Measurements from ENCODE around the gene SUPV3L1. TPM values are rescaled to one million over a fixed set of nuclear protein-coding genes. Genes with fewer than 3 reads are reported as not detected.

Gene SUPV3L1
- total and polyA plus RNA-seq, 9 of the 15 experiments (the other 6 are each of a cell fraction or from before 2014, with no cell fraction given) = 45.2 to 156 (median 92.6) TPM

GRCh38 chr10:69217119-69217754 is 37.2 kb downstream of the SUPV3L1 start (continued):
- TF ChIP-seq, protein P1, sequence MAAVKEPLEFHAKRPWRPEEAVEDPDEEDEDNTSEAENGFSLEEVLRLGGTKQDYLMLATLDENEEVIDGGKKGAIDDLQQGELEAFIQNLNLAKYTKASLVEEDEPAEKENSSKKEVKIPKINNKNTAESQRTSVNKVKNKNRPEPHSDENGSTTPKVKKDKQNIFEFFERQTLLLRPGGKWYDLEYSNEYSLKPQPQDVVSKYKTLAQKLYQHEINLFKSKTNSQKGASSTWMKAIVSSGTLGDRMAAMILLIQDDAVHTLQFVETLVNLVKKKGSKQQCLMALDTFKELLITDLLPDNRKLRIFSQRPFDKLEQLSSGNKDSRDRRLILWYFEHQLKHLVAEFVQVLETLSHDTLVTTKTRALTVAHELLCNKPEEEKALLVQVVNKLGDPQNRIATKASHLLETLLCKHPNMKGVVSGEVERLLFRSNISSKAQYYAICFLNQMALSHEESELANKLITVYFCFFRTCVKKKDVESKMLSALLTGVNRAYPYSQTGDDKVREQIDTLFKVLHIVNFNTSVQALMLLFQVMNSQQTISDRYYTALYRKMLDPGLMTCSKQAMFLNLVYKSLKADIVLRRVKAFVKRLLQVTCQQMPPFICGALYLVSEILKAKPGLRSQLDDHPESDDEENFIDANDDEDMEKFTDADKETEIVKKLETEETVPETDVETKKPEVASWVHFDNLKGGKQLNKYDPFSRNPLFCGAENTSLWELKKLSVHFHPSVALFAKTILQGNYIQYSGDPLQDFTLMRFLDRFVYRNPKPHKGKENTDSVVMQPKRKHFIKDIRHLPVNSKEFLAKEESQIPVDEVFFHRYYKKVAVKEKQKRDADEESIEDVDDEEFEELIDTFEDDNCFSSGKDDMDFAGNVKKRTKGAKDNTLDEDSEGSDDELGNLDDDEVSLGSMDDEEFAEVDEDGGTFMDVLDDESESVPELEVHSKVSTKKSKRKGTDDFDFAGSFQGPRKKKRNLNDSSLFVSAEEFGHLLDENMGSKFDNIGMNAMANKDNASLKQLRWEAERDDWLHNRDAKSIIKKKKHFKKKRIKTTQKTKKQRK (IDR thresholded peaks at IDR 0.05; ENCODE audit: borderline replicate concordance, low read depth, low read length) = no peak
- TF ChIP-seq POLR2A (conservative IDR thresholded peaks at IDR 0.05) (no peak), SOX6 (IDR thresholded peaks at IDR 0.05) (peak; percentile 83), NFRKB (IDR thresholded peaks at IDR 0.05; ENCODE audit: low read depth) (0 out of 2 replicates have a peak, but pooled peaks have one; percentile 17), ESRRA (IDR thresholded peaks at IDR 0.05; ENCODE audit: borderline replicate concordance, low read depth) (peak; percentile 38), ATF1 (CRISPR knock-in tag; IDR thresholded peaks at IDR 0.05) (no peak), ATF1 (tag; IDR thresholded peaks at IDR 0.05) (peak; percentile 68), POLR2AphosphoS2 (IDR thresholded peaks at IDR 0.05; ENCODE audit: low read length) (no peak), SNIP1 (IDR thresholded peaks at IDR 0.05; ENCODE audit: low read depth) (no peak), TGIF2 (CRISPR knock-in tag; IDR thresholded peaks at IDR 0.05) (no peak), ZNF609 (CRISPR knock-in tag; IDR thresholded peaks at IDR 0.05; ENCODE audit: borderline replicate concordance) (no peak)
- TF ChIP-seq, protein P2, sequence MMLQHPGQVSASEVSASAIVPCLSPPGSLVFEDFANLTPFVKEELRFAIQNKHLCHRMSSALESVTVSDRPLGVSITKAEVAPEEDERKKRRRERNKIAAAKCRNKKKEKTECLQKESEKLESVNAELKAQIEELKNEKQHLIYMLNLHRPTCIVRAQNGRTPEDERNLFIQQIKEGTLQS (IDR thresholded peaks at IDR 0.05) = peak; percentile 100
- TF ChIP-seq, protein P2 (CRISPR knock-in tag; conservative IDR thresholded peaks at IDR 0.05) = 0 out of 2 replicates have a peak, but pooled peaks have one; percentile 40
- TF ChIP-seq, protein P3, sequence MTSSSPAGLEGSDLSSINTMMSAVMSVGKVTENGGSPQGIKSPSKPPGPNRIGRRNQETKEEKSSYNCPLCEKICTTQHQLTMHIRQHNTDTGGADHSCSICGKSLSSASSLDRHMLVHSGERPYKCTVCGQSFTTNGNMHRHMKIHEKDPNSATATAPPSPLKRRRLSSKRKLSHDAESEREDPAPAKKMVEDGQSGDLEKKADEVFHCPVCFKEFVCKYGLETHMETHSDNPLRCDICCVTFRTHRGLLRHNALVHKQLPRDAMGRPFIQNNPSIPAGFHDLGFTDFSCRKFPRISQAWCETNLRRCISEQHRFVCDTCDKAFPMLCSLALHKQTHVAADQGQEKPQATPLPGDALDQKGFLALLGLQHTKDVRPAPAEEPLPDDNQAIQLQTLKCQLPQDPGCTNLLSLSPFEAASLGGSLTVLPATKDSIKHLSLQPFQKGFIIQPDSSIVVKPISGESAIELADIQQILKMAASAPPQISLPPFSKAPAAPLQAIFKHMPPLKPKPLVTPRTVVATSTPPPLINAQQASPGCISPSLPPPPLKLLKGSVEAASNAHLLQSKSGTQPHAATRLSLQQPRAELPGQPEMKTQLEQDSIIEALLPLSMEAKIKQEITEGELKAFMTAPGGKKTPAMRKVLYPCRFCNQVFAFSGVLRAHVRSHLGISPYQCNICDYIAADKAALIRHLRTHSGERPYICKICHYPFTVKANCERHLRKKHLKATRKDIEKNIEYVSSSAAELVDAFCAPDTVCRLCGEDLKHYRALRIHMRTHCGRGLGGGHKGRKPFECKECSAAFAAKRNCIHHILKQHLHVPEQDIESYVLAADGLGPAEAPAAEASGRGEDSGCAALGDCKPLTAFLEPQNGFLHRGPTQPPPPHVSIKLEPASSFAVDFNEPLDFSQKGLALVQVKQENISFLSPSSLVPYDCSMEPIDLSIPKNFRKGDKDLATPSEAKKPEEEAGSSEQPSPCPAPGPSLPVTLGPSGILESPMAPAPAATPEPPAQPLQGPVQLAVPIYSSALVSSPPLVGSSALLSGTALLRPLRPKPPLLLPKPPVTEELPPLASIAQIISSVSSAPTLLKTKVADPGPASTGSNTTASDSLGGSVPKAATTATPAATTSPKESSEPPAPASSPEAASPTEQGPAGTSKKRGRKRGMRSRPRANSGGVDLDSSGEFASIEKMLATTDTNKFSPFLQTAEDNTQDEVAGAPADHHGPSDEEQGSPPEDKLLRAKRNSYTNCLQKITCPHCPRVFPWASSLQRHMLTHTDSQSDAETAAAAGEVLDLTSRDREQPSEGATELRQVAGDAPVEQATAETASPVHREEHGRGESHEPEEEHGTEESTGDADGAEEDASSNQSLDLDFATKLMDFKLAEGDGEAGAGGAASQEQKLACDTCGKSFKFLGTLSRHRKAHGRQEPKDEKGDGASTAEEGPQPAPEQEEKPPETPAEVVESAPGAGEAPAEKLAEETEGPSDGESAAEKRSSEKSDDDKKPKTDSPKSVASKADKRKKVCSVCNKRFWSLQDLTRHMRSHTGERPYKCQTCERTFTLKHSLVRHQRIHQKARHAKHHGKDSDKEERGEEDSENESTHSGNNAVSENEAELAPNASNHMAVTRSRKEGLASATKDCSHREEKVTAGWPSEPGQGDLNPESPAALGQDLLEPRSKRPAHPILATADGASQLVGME (CRISPR knock-in tag; IDR thresholded peaks at IDR 0.05) = no peak

Measured in K562 (cell line).